GM13976 (cell line): Measurements from ENCODE around the gene CACFD1.
A peak's percentile ranks its signal among the peaks of the same experiment; 100 is the strongest.

Source experiments
- DNase-seq: peaks from one replicate; pipeline ENCODE4 v3.0.0; 2012; ENCODE audit warnings: low spot score
- in situ Hi-C: fragments of 300-500 bp; cut with MboI; formaldehyde crosslinking; loops from one replicate; pipeline ENCODE4 v1.12.0; 2022; ENCODE audit warnings: low sequenced_read_pairs, mixed read lengths, inconsistent platforms; ENCODE audit not compliant: unreplicated experiment
- TF ChIP-seq, protein P1 (sequence below): IDR thresholded peaks from 2 replicates; pipeline ENCODE4 v1.5.1; 2012; ENCODE audit warnings: borderline replicate concordance, mild to moderate bottlenecking; ENCODE audit not compliant: insufficient read depth; ENCODE audit errors: extremely low read depth, missing control alignments, control extremely low read depth

CACFD1 gene

DNA sequence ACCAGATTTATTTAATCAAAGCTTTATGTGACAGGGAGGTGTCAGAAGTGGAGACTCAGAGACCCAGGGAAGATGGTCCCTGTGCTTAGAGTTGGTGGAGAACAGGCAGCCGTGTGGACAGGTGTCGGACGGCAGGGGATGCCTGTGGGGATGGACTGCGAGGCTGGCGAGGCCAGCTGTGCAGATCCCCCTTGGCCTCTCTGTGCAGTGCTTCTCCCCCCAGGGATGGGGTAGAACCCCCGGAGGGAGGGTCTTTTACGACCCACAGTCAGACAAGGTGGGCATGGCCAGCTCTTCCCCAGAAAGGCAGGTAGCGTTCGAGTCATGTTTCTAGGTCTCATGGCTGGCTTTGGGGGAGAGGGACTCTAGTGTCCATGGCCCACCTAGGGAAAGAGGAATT lies 23.8 kb downstream of the CACFD1 start:
- TF ChIP-seq, protein P1, sequence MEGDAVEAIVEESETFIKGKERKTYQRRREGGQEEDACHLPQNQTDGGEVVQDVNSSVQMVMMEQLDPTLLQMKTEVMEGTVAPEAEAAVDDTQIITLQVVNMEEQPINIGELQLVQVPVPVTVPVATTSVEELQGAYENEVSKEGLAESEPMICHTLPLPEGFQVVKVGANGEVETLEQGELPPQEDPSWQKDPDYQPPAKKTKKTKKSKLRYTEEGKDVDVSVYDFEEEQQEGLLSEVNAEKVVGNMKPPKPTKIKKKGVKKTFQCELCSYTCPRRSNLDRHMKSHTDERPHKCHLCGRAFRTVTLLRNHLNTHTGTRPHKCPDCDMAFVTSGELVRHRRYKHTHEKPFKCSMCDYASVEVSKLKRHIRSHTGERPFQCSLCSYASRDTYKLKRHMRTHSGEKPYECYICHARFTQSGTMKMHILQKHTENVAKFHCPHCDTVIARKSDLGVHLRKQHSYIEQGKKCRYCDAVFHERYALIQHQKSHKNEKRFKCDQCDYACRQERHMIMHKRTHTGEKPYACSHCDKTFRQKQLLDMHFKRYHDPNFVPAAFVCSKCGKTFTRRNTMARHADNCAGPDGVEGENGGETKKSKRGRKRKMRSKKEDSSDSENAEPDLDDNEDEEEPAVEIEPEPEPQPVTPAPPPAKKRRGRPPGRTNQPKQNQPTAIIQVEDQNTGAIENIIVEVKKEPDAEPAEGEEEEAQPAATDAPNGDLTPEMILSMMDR: no peak
- DNase-seq: no peak
- in situ Hi-C loops: loop anchor here (25.0 kb wide), 1 partner anchor 296 kb away; no protein-coding TSS in a partner anchor

DNA sequence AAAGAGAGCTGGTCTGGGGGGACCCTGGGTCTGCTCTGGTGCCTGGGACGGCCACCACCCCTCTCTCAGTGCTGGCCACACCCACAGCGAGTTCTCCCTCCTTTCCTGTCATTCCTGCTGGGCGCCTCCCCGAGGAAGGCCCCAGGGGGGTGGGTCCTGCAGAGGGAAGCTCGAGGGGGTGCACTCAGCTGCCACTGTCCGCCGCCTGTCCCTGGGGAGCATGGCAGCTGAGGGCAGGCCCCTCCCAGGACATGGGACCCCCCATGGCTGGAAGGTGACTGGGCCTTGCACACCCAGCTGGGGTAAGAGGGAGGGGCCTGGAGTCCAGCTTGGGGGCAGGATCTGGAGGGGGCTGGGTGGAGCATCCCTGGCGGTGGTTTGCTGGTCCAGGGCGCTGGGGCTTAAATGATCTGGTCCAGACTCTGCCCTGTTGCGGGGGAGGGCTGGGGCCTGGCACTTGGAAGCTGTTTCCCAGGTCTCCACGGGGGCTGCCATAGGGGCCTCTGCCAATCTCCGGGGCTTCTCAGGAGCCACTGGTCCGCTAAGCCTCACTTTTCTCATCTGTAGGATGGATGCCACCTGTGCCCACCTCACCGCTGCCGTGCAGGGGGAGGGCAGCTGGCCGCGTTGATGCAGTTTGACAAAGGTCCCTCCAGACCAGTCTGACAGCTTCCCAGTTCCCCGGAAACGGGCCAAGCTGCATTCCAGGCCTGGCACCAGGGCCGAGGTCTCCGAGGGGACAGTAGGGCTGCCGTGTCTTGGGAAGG lies 25.1 kb downstream of the CACFD1 start:
- in situ Hi-C loops: loop anchor here (25.0 kb wide), 1 partner anchor 298 kb away; no protein-coding TSS in a partner anchor
- no peak for DNase-seq

DNA sequence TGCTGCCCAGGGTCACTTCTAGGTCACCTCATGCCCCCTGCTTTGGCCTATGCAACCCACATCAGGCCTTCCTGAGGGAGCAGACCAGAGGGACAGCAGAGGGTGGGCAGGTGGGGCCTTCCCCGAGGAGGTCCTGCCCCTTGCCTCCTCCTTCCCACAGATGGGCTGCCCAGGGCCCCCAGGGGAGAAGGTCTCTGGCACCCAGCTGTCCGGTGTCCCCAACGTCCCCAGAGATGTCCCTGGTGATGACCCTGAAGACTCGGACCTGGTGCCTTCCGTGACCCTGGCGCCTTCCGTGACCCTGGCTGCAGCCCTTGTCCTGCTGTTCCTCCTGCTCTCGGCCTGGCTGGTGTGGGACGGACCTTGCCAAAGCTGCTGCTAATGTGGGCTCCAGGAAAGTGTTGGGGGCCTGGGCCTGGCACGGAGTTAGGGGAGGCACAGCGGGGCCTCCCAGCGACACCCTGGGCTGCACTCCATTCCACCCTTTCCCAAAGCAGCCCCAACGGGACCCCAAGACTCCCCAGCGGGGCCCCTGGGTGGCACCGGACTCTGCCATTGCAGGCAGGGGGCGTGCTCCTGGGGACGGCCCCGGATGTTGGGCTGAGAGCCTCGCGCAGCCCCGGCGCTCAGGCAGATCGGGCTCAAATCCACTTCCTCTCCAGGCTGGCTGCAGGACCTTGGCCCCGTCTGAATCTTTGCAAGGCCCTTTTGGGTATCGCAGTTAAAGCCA lies 25.9 kb downstream of the CACFD1 start:
- peak; percentile 79 for DNase-seq
- in situ Hi-C loops: loop anchor here (25.0 kb wide), 1 partner anchor 298 kb away; no protein-coding TSS in a partner anchor
- TF ChIP-seq, protein P1: no peak

More for the DNA sequence above, 25.1 kb downstream of the CACFD1 start:
- TF ChIP-seq, protein P1: no peak

DNA sequence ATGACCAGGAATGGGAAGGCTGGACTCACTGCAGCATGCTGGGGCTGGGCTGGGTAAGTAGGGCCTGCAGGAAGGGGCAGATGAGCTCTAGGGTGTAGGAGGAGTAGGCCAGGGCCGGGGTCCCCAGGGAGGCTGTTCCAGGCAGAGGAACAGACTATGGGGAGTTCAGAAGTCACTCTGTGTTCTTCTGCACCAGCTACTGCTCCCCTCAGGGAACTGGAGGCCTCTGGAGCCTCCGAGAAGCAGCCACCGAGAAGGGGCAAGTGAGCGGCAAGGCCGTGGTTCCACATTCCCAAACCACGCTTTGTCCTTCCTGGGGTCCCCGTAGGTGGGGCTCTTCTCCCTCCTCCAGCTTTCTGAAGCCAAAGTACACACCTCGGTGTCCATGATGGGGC lies 27.6 kb downstream of the CACFD1 start:
- no peak for DNase-seq
- in situ Hi-C loops: loop anchor here (25.0 kb wide), 1 partner anchor 300 kb away; no protein-coding TSS in a partner anchor
- TF ChIP-seq, protein P1: no peak

DNA sequence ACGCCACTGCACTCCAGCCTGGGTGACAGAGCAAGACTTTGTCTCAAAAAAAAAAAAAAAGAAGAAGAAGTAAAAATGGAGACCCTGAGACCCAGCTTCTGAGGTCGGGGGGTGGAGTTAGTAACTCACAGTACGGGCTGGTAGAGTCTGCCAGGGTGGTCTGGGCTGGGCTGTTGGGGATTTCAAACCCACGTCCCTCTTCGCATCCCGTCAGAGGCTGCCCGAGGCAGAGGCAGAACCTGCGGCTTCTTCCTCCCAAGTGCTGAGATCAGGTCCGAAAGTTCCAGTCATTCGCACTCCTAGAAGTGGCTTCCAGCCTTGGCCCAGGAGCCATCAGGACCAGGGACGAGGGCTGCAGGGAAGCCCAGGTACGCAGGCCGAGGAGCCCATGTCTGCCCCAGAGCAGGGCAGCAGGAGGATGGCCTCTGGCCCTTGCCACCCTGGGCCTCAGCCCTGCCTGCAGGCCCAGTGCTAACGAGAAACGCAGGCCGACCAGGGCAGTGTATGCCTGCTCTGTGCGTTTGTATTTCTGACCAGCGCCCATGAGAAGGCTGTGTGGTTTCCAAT lies 29.0 kb downstream of the CACFD1 start:
- in situ Hi-C loops: loop anchor here (25.0 kb wide), 1 partner anchor 301 kb away; no protein-coding TSS in a partner anchor
- DNase-seq: no peak
- TF ChIP-seq, protein P1: no peak
